HepG2 (cell line): Measurements from ENCODE around the gene AMDHD1.
A peak's percentile ranks its signal among the peaks of the same experiment; 100 is the strongest.

Source experiments
- MLLT10 ChIP-seq: sonication (generic); formaldehyde crosslinking; IDR thresholded peaks from 2 replicates; pipeline ENCODE4 v1.4.0; 2020; ENCODE audit warnings: missing genetic modification reagents
- SMARCE1 ChIP-seq: fragments of 450-650 bp; IDR thresholded peaks from 2 replicates; pipeline ENCODE4 v1.6.1; 2017; ENCODE audit warnings: borderline replicate concordance
- SP5 ChIP-seq: IDR thresholded peaks from 2 replicates; pipeline ENCODE4 v1.6.1; 2016; ENCODE audit warnings: low read depth, borderline replicate concordance
- ZNF580 ChIP-seq: IDR thresholded peaks from 2 replicates; pipeline ENCODE4 v1.6.1; 2016; ENCODE audit warnings: low read depth, borderline replicate concordance

GRCh38 chr12:95940514-95940913 is 2.6 kb upstream of the AMDHD1 start:
- TF ChIP-seq SMARCE1 (no peak), ZNF580 (CRISPR knock-in tag) (no peak), MLLT10 (no peak), SP5 (CRISPR knock-in tag) (peak; percentile 95)
